GM23248 (cell line): ENCODE data around the gene TAF1. TPM values are rescaled to one million over a fixed set of nuclear protein-coding genes. Genes with fewer than 3 reads are reported as not detected.
"Not testable (repeated sequence)": the region's sequence is repeated elsewhere in the genome, so short reads cannot be mapped to it uniquely, and the experiment has no call there.

ENCODE experiments used
- DNase-seq: peaks from one replicate; pipeline ENCODE4 v3.0.0-alpha.2; 2015
- H2AFZ ChIP-seq: fragments of 200-600 bp; sonication (generic); 2 replicates; pipeline ENCODE4 v1.6.1; 2016; ENCODE audit warnings: antibody characterized with exemption
- H3F3A ChIP-seq: fragments of 200-600 bp; sonication (generic); 2 replicates; pipeline ENCODE4 v1.6.1; 2016; ENCODE audit warnings: mild to moderate bottlenecking, antibody characterized with exemption, mixed run types; ENCODE audit not compliant: insufficient read depth
- H3K27ac ChIP-seq: fragments of 200-600 bp; sonication (generic); 2 replicates; pipeline ENCODE4 v1.5.1; 2016; ENCODE audit warnings: mild to moderate bottlenecking
- H3K27me3 ChIP-seq: fragments of 200-600 bp; sonication (generic); replicated peaks from 2 replicates; pipeline ENCODE4 v1.6.1; 2016; ENCODE audit warnings: mild to moderate bottlenecking; ENCODE audit not compliant: insufficient read depth
- H3K36me3 ChIP-seq: fragments of 200-600 bp; sonication (generic); 2 replicates; pipeline ENCODE4 v1.6.1; 2016; ENCODE audit warnings: low read depth, mild to moderate bottlenecking
- H3K4me1 ChIP-seq: fragments of 200-600 bp; sonication (generic); 2 replicates; pipeline ENCODE4 v1.6.1; 2016; ENCODE audit warnings: mild to moderate bottlenecking; ENCODE audit not compliant: insufficient read depth
- H3K4me2 ChIP-seq: fragments of 200-600 bp; sonication (generic); one replicate; pipeline ENCODE4 v1.6.1; 2016; ENCODE audit warnings: mild to moderate bottlenecking; ENCODE audit not compliant: unreplicated experiment
- H3K4me3 ChIP-seq: fragments of 200-600 bp; sonication (generic); 2 replicates; pipeline ENCODE4 v1.5.1; 2016; ENCODE audit warnings: mild to moderate bottlenecking
- H3K79me2 ChIP-seq: fragments of 200-600 bp; sonication (generic); 2 replicates; pipeline ENCODE4 v1.6.1; 2016; ENCODE audit warnings: mild to moderate bottlenecking; ENCODE audit not compliant: insufficient read depth
- H3K9ac ChIP-seq: fragments of 200-600 bp; sonication (generic); 2 replicates; pipeline ENCODE4 v1.6.1; 2016; ENCODE audit warnings: mild to moderate bottlenecking
- H3K9me2 ChIP-seq: fragments of 200-600 bp; sonication (generic); 2 replicates; pipeline ENCODE4 v1.6.1; 2016; ENCODE audit warnings: mixed run types, mild to moderate bottlenecking, moderate library complexity; ENCODE audit not compliant: insufficient read depth
- H3K9me3 ChIP-seq: fragments of 200-600 bp; sonication (generic); one replicate; pipeline ENCODE4 v1.6.1; 2017; ENCODE audit warnings: low read depth
- H4K20me1 ChIP-seq: fragments of 200-600 bp; sonication (generic); 2 replicates; pipeline ENCODE4 v1.6.0; 2016; ENCODE audit not compliant: insufficient read depth
- EZH2 ChIP-seq: fragments of 200-600 bp; sonication (generic); IDR thresholded peaks from 2 replicates; pipeline ENCODE4 v1.6.1; 2018; ENCODE audit warnings: antibody characterized with exemption, mild to moderate bottlenecking; ENCODE audit not compliant: insufficient read depth, poor library complexity, severe bottlenecking
- EZH2phosphoT487 ChIP-seq: fragments of 200-600 bp; sonication (generic); IDR thresholded peaks from 2 replicates; pipeline ENCODE4 v1.6.1; 2018; ENCODE audit warnings: antibody characterized with exemption, moderate library complexity, mild to moderate bottlenecking, low read depth; ENCODE audit not compliant: insufficient read depth
- WGBS, 2 experiments: methylation state at CpG; one replicate each; pipeline ENCODE4 v1.1.6; 2015 to 2017; ENCODE audit warnings: low lambda C conversion rate in 2 of 2, low coverage in 1 of 2; ENCODE audit errors: missing lambda C conversion rate in 2 of 2; 5-methylcytosine and 5-hydroxymethylcytosine counted together
- in situ Hi-C: fragments of 300-500 bp; cut with MboI; formaldehyde crosslinking; loops from 2 replicates; pipeline ENCODE4 v1.15.0; 2020
- polyA plus RNA-seq: library from polyadenylated mRNA; unstranded; fragments of >200 nt; fragmentation: Nextera tagmentation; extraction: Ambion mirVana; gene quantifications from 2 replicates; pipeline ENCODE4 v1.2.1, GENCODE V29; 2016
- total RNA-seq: library from RNA; depleted of rRNA; stranded (reverse); fragments of >200 nt; shearing (Covaris generic); gene quantifications from 2 replicates; pipeline ENCODE4 v1.2.3, GENCODE V29; 2014; rRNA removed

The TAF1 gene, protein sequence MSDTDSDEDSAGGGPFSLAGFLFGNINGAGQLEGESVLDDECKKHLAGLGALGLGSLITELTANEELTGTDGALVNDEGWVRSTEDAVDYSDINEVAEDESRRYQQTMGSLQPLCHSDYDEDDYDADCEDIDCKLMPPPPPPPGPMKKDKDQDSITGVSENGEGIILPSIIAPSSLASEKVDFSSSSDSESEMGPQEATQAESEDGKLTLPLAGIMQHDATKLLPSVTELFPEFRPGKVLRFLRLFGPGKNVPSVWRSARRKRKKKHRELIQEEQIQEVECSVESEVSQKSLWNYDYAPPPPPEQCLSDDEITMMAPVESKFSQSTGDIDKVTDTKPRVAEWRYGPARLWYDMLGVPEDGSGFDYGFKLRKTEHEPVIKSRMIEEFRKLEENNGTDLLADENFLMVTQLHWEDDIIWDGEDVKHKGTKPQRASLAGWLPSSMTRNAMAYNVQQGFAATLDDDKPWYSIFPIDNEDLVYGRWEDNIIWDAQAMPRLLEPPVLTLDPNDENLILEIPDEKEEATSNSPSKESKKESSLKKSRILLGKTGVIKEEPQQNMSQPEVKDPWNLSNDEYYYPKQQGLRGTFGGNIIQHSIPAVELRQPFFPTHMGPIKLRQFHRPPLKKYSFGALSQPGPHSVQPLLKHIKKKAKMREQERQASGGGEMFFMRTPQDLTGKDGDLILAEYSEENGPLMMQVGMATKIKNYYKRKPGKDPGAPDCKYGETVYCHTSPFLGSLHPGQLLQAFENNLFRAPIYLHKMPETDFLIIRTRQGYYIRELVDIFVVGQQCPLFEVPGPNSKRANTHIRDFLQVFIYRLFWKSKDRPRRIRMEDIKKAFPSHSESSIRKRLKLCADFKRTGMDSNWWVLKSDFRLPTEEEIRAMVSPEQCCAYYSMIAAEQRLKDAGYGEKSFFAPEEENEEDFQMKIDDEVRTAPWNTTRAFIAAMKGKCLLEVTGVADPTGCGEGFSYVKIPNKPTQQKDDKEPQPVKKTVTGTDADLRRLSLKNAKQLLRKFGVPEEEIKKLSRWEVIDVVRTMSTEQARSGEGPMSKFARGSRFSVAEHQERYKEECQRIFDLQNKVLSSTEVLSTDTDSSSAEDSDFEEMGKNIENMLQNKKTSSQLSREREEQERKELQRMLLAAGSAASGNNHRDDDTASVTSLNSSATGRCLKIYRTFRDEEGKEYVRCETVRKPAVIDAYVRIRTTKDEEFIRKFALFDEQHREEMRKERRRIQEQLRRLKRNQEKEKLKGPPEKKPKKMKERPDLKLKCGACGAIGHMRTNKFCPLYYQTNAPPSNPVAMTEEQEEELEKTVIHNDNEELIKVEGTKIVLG (N-terminal part only)
- total RNA-seq: 12.4 and 12.5 TPM in 2 replicates
- polyA plus RNA-seq: 4.7 and 5.3 TPM in 2 replicates

GRCh38 chrX:71365875-71366673 lies at the start of gene TAF1:
TSS of gene TAF1 (plus strand) at chrX:71366357. CDS start at chrX:71366375, 18 bp downstream.
- Histone ChIP-seq H3K27me3 (no peaks in the 10 kb centered on the region), H3K36me3 (peaks cover under 1% of the 10 kb centered on the region; the same call in 1 of the 2 replicates), H3K27ac (peak within 1 kb of the TSS; percentile 90), H3K9ac (peak within 1 kb of the TSS; percentile 95), H3F3A (0 out of 2 replicates have a peak, but pooled peaks cover 4% of the 10 kb centered on the region), H3K4me1 (peaks cover 7% of the 10 kb centered on the region; the same call in 1 of the 2 replicates), H3K79me2 (peaks cover 40% of the 10 kb centered on the region), H3K9me2 (no peaks in the 10 kb centered on the region), H3K9me3 (no peaks in the 10 kb centered on the region), H3K4me3 (peak within 1 kb of the TSS; percentile 80), H2AFZ (peak within 1 kb of the TSS; percentile 57), H4K20me1 (no peaks in the 10 kb centered on the region), H3K4me2 (peak within 1 kb of the TSS; percentile 93)
- 0 to 1% methylated on average over 18 to 41 of the region's 51 CpGs for WGBS, 2 experiments
- peak; percentile 96 for DNase-seq
- TF ChIP-seq EZH2phosphoT487 (no peak), EZH2 (no peak)
- in situ Hi-C loops: no loop called here

GRCh38 chrX:71316959-71317358 lies 49.2 kb upstream of the TAF1 start:
- H3K27me3 ChIP-seq, H3K9ac ChIP-seq, H2AFZ ChIP-seq, H4K20me1 ChIP-seq, H3K36me3 ChIP-seq, H3K9me3 ChIP-seq, H3K4me2 ChIP-seq, DNase-seq, H3K4me3 ChIP-seq, in situ Hi-C loops, H3K79me2 ChIP-seq, H3K9me2 ChIP-seq: not testable (repeated sequence)
- no CpG with 5 or more reads among the region's 1 CpG for WGBS, 2 experiments
- Histone ChIP-seq H3K27ac (peak overlapping the region; percentile 56; the same call in 1 of the 2 replicates), H3K4me1 (peaks cover 13% of the 10 kb centered on the region), H3F3A (peaks cover 18% of the 10 kb centered on the region; the same call in 1 of the 2 replicates)

- Histone ChIP-seq H3K27ac (no peak overlapping the region), H2AFZ (no peak overlapping the region), H3K4me1 (peaks cover 13% of the 10 kb centered on the region), H3K9ac (no peak overlapping the region), H3K4me2 (no peak overlapping the region), H3K9me2 (no peaks in the 10 kb centered on the region), H3K79me2 (no peaks in the 10 kb centered on the region), H3K36me3 (no peaks in the 10 kb centered on the region), H4K20me1 (no peaks in the 10 kb centered on the region), H3F3A (peaks cover 14% of the 10 kb centered on the region; the same call in 1 of the 2 replicates), H3K27me3 (no peaks in the 10 kb centered on the region), H3K4me3 (no peak overlapping the region), H3K9me3 (no peaks in the 10 kb centered on the region)
- no peak for DNase-seq
- in situ Hi-C loops: no loop called here
- WGBS, 2 experiments: 100% methylated on average over 1 of the region's 1 CpG
- TF ChIP-seq EZH2phosphoT487 (no peak), EZH2 (no peak)
Observed at GRCh38 chrX:71320126-71320525, 46.0 kb upstream of the TAF1 start.
